Brain microvascular endothelial cell (primary cell): Measurements from ENCODE around the gene SPRED3.
A peak's percentile ranks its signal among the peaks of the same experiment; 100 is the strongest.
"Not testable (repeated sequence)": the region's sequence is repeated elsewhere in the genome, so short reads cannot be mapped to it uniquely, and the experiment has no call there.

ENCODE experiments used
- DNase-seq: peaks from one replicate; pipeline ENCODE4 v3.0.0-alpha.2; 2020
- H3K27ac ChIP-seq: fragments of 250-450 bp; sonication (Bioruptor Pico); 2 replicates; pipeline ENCODE4 v1.5.1; 2020; ENCODE audit warnings: mild to moderate bottlenecking, moderate library complexity
- H3K27me3 ChIP-seq: fragments of 250-450 bp; sonication (Bioruptor Pico); replicated peaks from 2 replicates; pipeline ENCODE4 v1.5.1; 2020; ENCODE audit warnings: mild to moderate bottlenecking
- H3K36me3 ChIP-seq: fragments of 250-450 bp; sonication (Bioruptor Pico); replicated peaks from 2 replicates; pipeline ENCODE4 v1.5.1; 2020; ENCODE audit warnings: mild to moderate bottlenecking
- H3K4me3 ChIP-seq: 2 replicates; pipeline ENCODE4 v1.5.1; 2011; ENCODE audit warnings: low read depth, mild to moderate bottlenecking, control low read depth, low read length, moderate library complexity
- CTCF ChIP-seq: IDR thresholded peaks from 2 replicates; pipeline ENCODE4 v1.5.1; 2011; ENCODE audit warnings: low read depth, mild to moderate bottlenecking, moderate library complexity, low read length, control low read depth, inconsistent platforms; ENCODE audit errors: missing control alignments
- in situ Hi-C: cut with HindIII; loops from 2 replicates; pipeline ENCODE4 v1.10.0; 2017; ENCODE audit warnings: low sequenced_read_pairs, low pct_ligation_motif_present

Gene SPRED3

GRCh38 chr19:38388349-38389100 lies at the start of gene SPRED3:
SPRED3 (plus strand) TSS chr19:38388697; CDS start chr19:38390303, 1,606 bp downstream.
- no peak for TF ChIP-seq CTCF
- Histone ChIP-seq H3K27ac (peak within 1 kb of the TSS; percentile 47), H3K36me3 (peaks cover 23% of the 10 kb centered on the region), H3K27me3 (no peaks in the 10 kb centered on the region), H3K4me3 (peak within 1 kb of the TSS; percentile 77)
- in situ Hi-C loops, result no loop called here
- no peak for DNase-seq

GRCh38 chr19:38339011-38339410 lies 49.5 kb upstream of the SPRED3 start:
- H3K27me3 ChIP-seq, H3K27ac ChIP-seq, in situ Hi-C loops, H3K4me3 ChIP-seq, H3K36me3 ChIP-seq, DNase-seq: not testable (repeated sequence)

- in situ Hi-C loops, result no loop called here
- H3K4me3 ChIP-seq, result no peak overlapping the region
Observed at GRCh38 chr19:38340927-38341326, 47.6 kb upstream of the SPRED3 start.

GRCh38 chr19:38346837-38347236 lies 41.7 kb upstream of the SPRED3 start:
- Histone ChIP-seq H3K36me3 (no peaks in the 10 kb centered on the region), H3K27me3 (no peaks in the 10 kb centered on the region), H3K4me3 (no peak overlapping the region), H3K27ac (no peak overlapping the region)
- in situ Hi-C loops, result no loop called here
- TF ChIP-seq CTCF, result no peak
- DNase-seq, result no peak

More at GRCh38 chr19:38340927-38341326, 47.6 kb upstream of the SPRED3 start:
- H3K27ac ChIP-seq, result no peak overlapping the region
- no peaks in the 10 kb centered on the region for H3K36me3 ChIP-seq
- no peak for DNase-seq
- no peaks in the 10 kb centered on the region for H3K27me3 ChIP-seq
- no peak for TF ChIP-seq CTCF

- H3K36me3 ChIP-seq, result no peaks in the 10 kb centered on the region
- H3K27ac ChIP-seq, result no peak overlapping the region
- in situ Hi-C loops, result no loop called here
- no peak for DNase-seq
- no peak for TF ChIP-seq CTCF
- H3K27me3 ChIP-seq, result no peaks in the 10 kb centered on the region
- no peak overlapping the region for H3K4me3 ChIP-seq
Observed at GRCh38 chr19:38350883-38351282, 37.6 kb upstream of the SPRED3 start.

GRCh38 chr19:38351865-38352395 lies 36.6 kb upstream of the SPRED3 start:
- TF ChIP-seq CTCF, result no peak
- Histone ChIP-seq H3K4me3 (no peak overlapping the region), H3K27ac (no peak overlapping the region), H3K27me3 (no peaks in the 10 kb centered on the region), H3K36me3 (no peaks in the 10 kb centered on the region)
- in situ Hi-C loops, result no loop called here
- no peak for DNase-seq
